Endodermal cell (in vitro differentiated cells): ENCODE data around the gene KIAA0586. TPM values are rescaled to one million over a fixed set of nuclear protein-coding genes. Genes with fewer than 3 reads are reported as not detected.

ENCODE experiments used
- DNase-seq: peaks from one replicate; pipeline ENCODE4 v3.0.0-alpha.2; 2017
- H3K27ac ChIP-seq: 2 replicates; pipeline ENCODE4 v1.5.1; 2013; ENCODE audit warnings: mild to moderate bottlenecking, low read depth, low read length, moderate library complexity
- H3K27me3 ChIP-seq: 2 replicates; pipeline ENCODE4 v1.6.1; 2013; ENCODE audit warnings: mild to moderate bottlenecking, low read length, moderate library complexity; ENCODE audit not compliant: insufficient read depth, control insufficient read depth, poor library complexity, severe bottlenecking
- H3K36me3 ChIP-seq: 2 replicates; pipeline ENCODE4 v1.7.0; 2013; ENCODE audit warnings: mild to moderate bottlenecking, low read length, moderate library complexity; ENCODE audit not compliant: control insufficient read depth, insufficient read depth
- H3K4me1 ChIP-seq: one replicate; pipeline ENCODE4 v1.7.0; 2013; ENCODE audit warnings: low read length; ENCODE audit not compliant: control insufficient read depth, insufficient read depth
- H3K4me3 ChIP-seq: 2 replicates; pipeline ENCODE4 v1.5.1; 2013; ENCODE audit warnings: mild to moderate bottlenecking, low read length, moderate library complexity
- H3K9ac ChIP-seq: 2 replicates; pipeline ENCODE4 v1.6.1; 2013; ENCODE audit warnings: mild to moderate bottlenecking, low read length, moderate library complexity; ENCODE audit not compliant: poor library complexity, severe bottlenecking; ENCODE audit errors: extremely low read depth
- H3K9me3 ChIP-seq: 2 replicates; pipeline ENCODE4 v1.6.1; 2013; ENCODE audit warnings: mild to moderate bottlenecking, low read length, moderate library complexity; ENCODE audit not compliant: control insufficient read depth
- H3K27ac Mint-ChIP-seq: 2 replicates; pipeline ENCODE4 v1.8.0; 2020; ENCODE audit warnings: mixed read lengths
- H3K27me3 Mint-ChIP-seq: 2 replicates; pipeline ENCODE4 v1.8.0; 2021; ENCODE audit warnings: mild to moderate bottlenecking, mixed read lengths; ENCODE audit not compliant: insufficient read depth
- H3K36me3 Mint-ChIP-seq: 2 replicates; pipeline ENCODE4 v1.8.0; 2020; ENCODE audit warnings: low read depth, mixed read lengths
- H3K4me1 Mint-ChIP-seq: 2 replicates; pipeline ENCODE4 v1.8.0; 2020; ENCODE audit warnings: mixed read lengths
- H3K4me3 Mint-ChIP-seq: 2 replicates; pipeline ENCODE4 v1.8.0; 2020; ENCODE audit warnings: mild to moderate bottlenecking, moderate library complexity, mixed read lengths
- H3K9me3 Mint-ChIP-seq: 2 replicates; pipeline ENCODE4 v1.8.0; 2020; ENCODE audit warnings: mild to moderate bottlenecking, mixed read lengths
- WGBS, 2 experiments: methylation state at CpG; one replicate each; pipeline versions ENCODE4 v1.1.5 to v1.1.7; 2013; ENCODE audit warnings: missing lambda C conversion rate in 2 of 2, mixed read lengths in 1 of 2; ENCODE audit not compliant: insufficient coverage in 1 of 2, insufficient read length in 1 of 2; 5-methylcytosine and 5-hydroxymethylcytosine counted together
- total RNA-seq, 2 donors: library from RNA; stranded (reverse); fragmentation: NEBNext Ultra II Directional in 1 of 2; extraction: Animal tissue kit (Norgen Biotek cat#: 25700) in 1 of 2; gene quantifications; 2 replicates in 1 of 2; 3 replicates in 1 of 2; pipeline ENCODE4 v1.2.1, GENCODE V29; 2021
- TF ChIP-seq, protein P1 (sequence below): fragments of 200-600 bp; sonication (generic); conservative IDR thresholded peaks from 2 replicates; pipeline ENCODE4 v1.5.0; 2021; ENCODE audit warnings: antibody characterized with exemption, mild to moderate bottlenecking

Gene KIAA0586
- total RNA-seq, 2 donors from 2014 or later: 14.2 to 26.4 TPM

DNA sequence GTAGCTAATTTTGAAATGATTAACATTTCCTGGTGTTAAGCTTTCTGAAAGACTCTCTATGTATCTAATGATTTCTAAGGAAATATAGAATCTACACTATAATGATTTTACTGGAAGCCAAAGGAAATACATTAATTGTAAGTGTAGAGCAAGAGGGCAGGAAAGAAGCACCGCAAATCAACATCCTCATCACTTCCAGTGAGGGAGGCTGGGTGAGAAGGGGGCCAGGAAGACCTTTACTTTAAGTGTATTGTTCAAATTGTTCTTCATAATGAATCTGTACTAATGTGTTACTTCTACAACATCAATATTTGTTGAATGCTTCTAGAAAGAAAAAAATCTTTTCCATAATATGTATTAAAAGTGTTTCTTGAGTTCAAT, 144.9 kb downstream of the KIAA0586 start:
- no CpG with 5 or more reads among the region's 1 CpG for WGBS, 2 experiments
- no peaks in the 10 kb centered on the region for H3K36me3 Mint-ChIP-seq
- no peaks in the 10 kb centered on the region for H3K9me3 Mint-ChIP-seq
- no peaks in the 10 kb centered on the region for H3K27me3 Mint-ChIP-seq
- no peak overlapping the region for H3K27ac ChIP-seq
- TF ChIP-seq, protein P1, sequence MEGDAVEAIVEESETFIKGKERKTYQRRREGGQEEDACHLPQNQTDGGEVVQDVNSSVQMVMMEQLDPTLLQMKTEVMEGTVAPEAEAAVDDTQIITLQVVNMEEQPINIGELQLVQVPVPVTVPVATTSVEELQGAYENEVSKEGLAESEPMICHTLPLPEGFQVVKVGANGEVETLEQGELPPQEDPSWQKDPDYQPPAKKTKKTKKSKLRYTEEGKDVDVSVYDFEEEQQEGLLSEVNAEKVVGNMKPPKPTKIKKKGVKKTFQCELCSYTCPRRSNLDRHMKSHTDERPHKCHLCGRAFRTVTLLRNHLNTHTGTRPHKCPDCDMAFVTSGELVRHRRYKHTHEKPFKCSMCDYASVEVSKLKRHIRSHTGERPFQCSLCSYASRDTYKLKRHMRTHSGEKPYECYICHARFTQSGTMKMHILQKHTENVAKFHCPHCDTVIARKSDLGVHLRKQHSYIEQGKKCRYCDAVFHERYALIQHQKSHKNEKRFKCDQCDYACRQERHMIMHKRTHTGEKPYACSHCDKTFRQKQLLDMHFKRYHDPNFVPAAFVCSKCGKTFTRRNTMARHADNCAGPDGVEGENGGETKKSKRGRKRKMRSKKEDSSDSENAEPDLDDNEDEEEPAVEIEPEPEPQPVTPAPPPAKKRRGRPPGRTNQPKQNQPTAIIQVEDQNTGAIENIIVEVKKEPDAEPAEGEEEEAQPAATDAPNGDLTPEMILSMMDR: no peak
- H3K4me1 Mint-ChIP-seq: peaks cover 12% of the 10 kb centered on the region
- no peaks in the 10 kb centered on the region for H3K27me3 ChIP-seq
- H3K4me3 ChIP-seq: no peak overlapping the region
- DNase-seq: no peak
- no peaks in the 10 kb centered on the region for H3K9me3 ChIP-seq
- H3K4me1 ChIP-seq: no peaks in the 10 kb centered on the region
- H3K36me3 ChIP-seq: no peaks in the 10 kb centered on the region
- H3K9ac ChIP-seq: no peak overlapping the region
- no peak overlapping the region for H3K27ac Mint-ChIP-seq
- no peak overlapping the region for H3K4me3 Mint-ChIP-seq

DNA sequence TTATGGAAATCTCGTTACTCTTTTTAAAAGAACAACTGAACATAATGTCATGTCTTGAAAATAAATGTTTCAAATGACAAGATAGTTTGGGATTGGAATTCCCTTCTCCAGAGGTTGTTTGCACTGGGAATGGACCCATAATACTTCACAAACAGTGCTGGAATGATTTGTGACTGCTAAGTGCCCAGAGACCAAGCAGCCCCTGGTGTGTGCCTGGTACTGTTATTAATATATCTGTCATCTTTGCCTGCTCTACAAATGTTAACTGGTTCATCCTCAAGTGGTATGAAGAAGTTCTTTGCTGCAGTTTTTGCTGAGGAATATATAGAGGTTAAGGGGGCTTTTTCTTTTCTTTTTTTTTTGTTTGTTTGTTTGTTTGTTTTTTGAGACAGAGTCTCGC, 145.3 kb downstream of the KIAA0586 start:
- no peak overlapping the region for H3K27ac Mint-ChIP-seq
- no peaks in the 10 kb centered on the region for H3K36me3 Mint-ChIP-seq
- Histone ChIP-seq H3K4me3 (no peak overlapping the region), H3K9me3 (no peaks in the 10 kb centered on the region), H3K36me3 (no peaks in the 10 kb centered on the region), H3K27me3 (no peaks in the 10 kb centered on the region), H3K27ac (no peak overlapping the region), H3K9ac (no peak overlapping the region), H3K4me1 (no peaks in the 10 kb centered on the region)
- 94% methylated on average over 2 of the region's 2 CpGs; no CpG with 5 or more reads in 1 of the 2 experiments for WGBS, 2 experiments
- peaks cover 12% of the 10 kb centered on the region for H3K4me1 Mint-ChIP-seq
- no peaks in the 10 kb centered on the region for H3K27me3 Mint-ChIP-seq
- H3K4me3 Mint-ChIP-seq: no peak overlapping the region
- TF ChIP-seq, protein P1: no peak
- no peaks in the 10 kb centered on the region for H3K9me3 Mint-ChIP-seq
- no peak for DNase-seq

DNA sequence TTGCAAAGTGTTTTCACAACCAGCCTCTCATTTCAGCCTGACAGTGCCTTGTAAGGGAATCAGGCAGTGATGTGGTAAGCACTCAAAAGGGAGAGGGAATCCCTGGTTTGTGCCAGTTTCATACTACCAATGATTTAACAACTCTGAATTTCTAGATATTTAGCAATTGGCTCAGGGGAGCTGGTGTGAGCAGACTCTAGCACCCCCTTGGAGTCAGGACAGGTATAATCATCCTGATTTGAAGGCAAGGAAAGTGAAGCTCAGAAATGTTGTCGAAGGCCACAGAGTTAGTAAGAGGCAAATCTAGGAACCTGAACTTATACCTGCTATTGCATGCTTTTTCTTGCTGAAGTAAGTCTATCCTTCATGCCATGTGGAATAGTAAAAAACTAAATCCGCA, 147.1 kb downstream of the KIAA0586 start:
- no peaks in the 10 kb centered on the region for H3K27me3 ChIP-seq

More for the DNA sequence above, 147.1 kb downstream of the KIAA0586 start:
- H3K9me3 Mint-ChIP-seq: no peaks in the 10 kb centered on the region
- no peak overlapping the region for H3K4me3 Mint-ChIP-seq
- Histone ChIP-seq H3K4me1 (no peaks in the 10 kb centered on the region), H3K9me3 (no peaks in the 10 kb centered on the region), H3K4me3 (no peak overlapping the region), H3K27ac (no peak overlapping the region), H3K9ac (no peak overlapping the region), H3K36me3 (no peaks in the 10 kb centered on the region)
- H3K27me3 Mint-ChIP-seq: no peaks in the 10 kb centered on the region
- H3K36me3 Mint-ChIP-seq: no peaks in the 10 kb centered on the region
- no peak overlapping the region for H3K27ac Mint-ChIP-seq
- 94 to 95% methylated on average over 2 of the region's 2 CpGs for WGBS, 2 experiments
- DNase-seq: no peak
- TF ChIP-seq, protein P1: peak; percentile 68
- H3K4me1 Mint-ChIP-seq: peaks cover 12% of the 10 kb centered on the region
